OCI-LY1 (cell line): ENCODE results near the gene ARF3.

ENCODE experiments used
- H2AFZ ChIP-seq: fragments of 200-600 bp; sonication (generic), shearing (Covaris generic); 2 replicates; pipeline ENCODE4 v1.6.0; 2014; ENCODE audit warnings: antibody characterized with exemption, mild to moderate bottlenecking, low read length
- H3F3A ChIP-seq: fragments of 200-600 bp; sonication (generic), shearing (Covaris generic); 2 replicates; pipeline ENCODE4 v1.6.0; 2014; ENCODE audit warnings: mild to moderate bottlenecking, antibody characterized with exemption, low read length, moderate library complexity; ENCODE audit not compliant: insufficient read depth
- H3K27ac ChIP-seq: fragments of 200-600 bp; sonication (generic); 2 replicates; pipeline ENCODE4 v1.5.1; 2014; ENCODE audit warnings: low read length, mixed run types, mild to moderate bottlenecking, low read depth; ENCODE audit not compliant: poor library complexity, severe bottlenecking
- H3K27me3 ChIP-seq: fragments of 200-600 bp; sonication (generic); 2 replicates; pipeline ENCODE4 v1.6.0; 2014; ENCODE audit warnings: antibody characterized with exemption, mild to moderate bottlenecking, low read length, moderate library complexity; ENCODE audit not compliant: insufficient read depth
- H3K36me3 ChIP-seq: fragments of 200-600 bp; sonication (generic); 2 replicates; pipeline ENCODE4 v1.6.1; 2014; ENCODE audit warnings: mild to moderate bottlenecking, antibody characterized with exemption, low read length, moderate library complexity, mixed read lengths; ENCODE audit not compliant: insufficient read depth
- H3K4me1 ChIP-seq: fragments of 200-600 bp; sonication (generic); 2 replicates; pipeline ENCODE4 v1.5.1; 2014; ENCODE audit warnings: mild to moderate bottlenecking, low read length, moderate library complexity; ENCODE audit not compliant: insufficient read depth, severe bottlenecking
- H3K4me2 ChIP-seq: fragments of 200-600 bp; sonication (generic), shearing (Covaris generic); 2 replicates; pipeline ENCODE4 v1.6.1; 2014; ENCODE audit warnings: low read length
- H3K4me3 ChIP-seq: fragments of 200-600 bp; sonication (generic); 2 replicates; pipeline ENCODE4 v1.5.1; 2014; ENCODE audit warnings: low read length, low read depth, mild to moderate bottlenecking, mixed read lengths; ENCODE audit not compliant: poor library complexity, severe bottlenecking
- H3K79me2 ChIP-seq: fragments of 200-600 bp; shearing (Covaris generic); 2 replicates; pipeline ENCODE4 v1.6.1; 2016; ENCODE audit warnings: mixed run types, low read length, mixed read lengths; ENCODE audit not compliant: insufficient read depth
- H3K9ac ChIP-seq: fragments of 200-600 bp; sonication (generic), shearing (Covaris generic); 2 replicates; pipeline ENCODE4 v1.6.1; 2014; ENCODE audit warnings: mild to moderate bottlenecking, low read length, mixed read lengths
- H3K9me2 ChIP-seq: fragments of 200-600 bp; sonication (generic), shearing (Covaris generic); 2 replicates; pipeline ENCODE4 v1.6.1; 2014; ENCODE audit warnings: low read depth, mild to moderate bottlenecking, low read length, mixed read lengths
- H3K9me3 ChIP-seq: fragments of 200-600 bp; shearing (Covaris generic); 2 replicates; pipeline ENCODE4 v1.6.1; 2014; ENCODE audit warnings: low read length, mixed read lengths
- H4K20me1 ChIP-seq: fragments of 200-600 bp; sonication (generic), shearing (Covaris generic); 2 replicates; pipeline ENCODE4 v1.6.0; 2016; ENCODE audit warnings: mild to moderate bottlenecking, low read length; ENCODE audit not compliant: insufficient read depth
- CTCF ChIP-seq: fragments of 200-600 bp; sonication (generic), shearing (Covaris generic); IDR thresholded peaks from 2 replicates; pipeline ENCODE4 v1.5.1; 2017; ENCODE audit warnings: mild to moderate bottlenecking, antibody characterized with exemption, low read length, moderate library complexity, mixed read lengths
- EZH2 ChIP-seq: fragments of 200-600 bp; sonication (generic), shearing (Covaris generic); IDR thresholded peaks from 2 replicates; pipeline ENCODE4 v1.8.0; 2017; ENCODE audit warnings: borderline replicate concordance, mixed run types, mild to moderate bottlenecking, antibody characterized with exemption, low read length, moderate library complexity, mixed read lengths

The ARF3 gene

GRCh38 chr12:48943221-48943620, 14.1 kb downstream of the ARF3 start:
- Histone ChIP-seq H3K4me3 (no peak overlapping the region), H3K4me2 (no peak overlapping the region), H3K36me3 (peaks cover 24% of the 10 kb centered on the region), H3K27me3 (no peaks in the 10 kb centered on the region), H3K79me2 (no peaks in the 10 kb centered on the region), H3K9me3 (no peaks in the 10 kb centered on the region), H3K27ac (no peak overlapping the region), H3K9me2 (no peaks in the 10 kb centered on the region), H3F3A (no peaks in the 10 kb centered on the region), H3K4me1 (no peaks in the 10 kb centered on the region), H4K20me1 (no peaks in the 10 kb centered on the region), H2AFZ (no peak overlapping the region), H3K9ac (no peak overlapping the region)
- no peak for TF ChIP-seq CTCF

GRCh38 chr12:48940181-48940580, 17.1 kb downstream of the ARF3 start:
- Histone ChIP-seq H2AFZ (no peak overlapping the region), H3K4me3 (no peak overlapping the region), H3K9ac (no peak overlapping the region), H3K27me3 (no peaks in the 10 kb centered on the region), H4K20me1 (no peaks in the 10 kb centered on the region), H3K4me1 (no peaks in the 10 kb centered on the region), H3K4me2 (no peak overlapping the region), H3F3A (no peaks in the 10 kb centered on the region), H3K9me3 (no peaks in the 10 kb centered on the region), H3K36me3 (peaks cover 50% of the 10 kb centered on the region), H3K79me2 (no peaks in the 10 kb centered on the region), H3K27ac (no peak overlapping the region), H3K9me2 (no peaks in the 10 kb centered on the region)
- TF ChIP-seq CTCF = no peak
- no peak for TF ChIP-seq EZH2

- H4K20me1 ChIP-seq = no peaks in the 10 kb centered on the region
- TF ChIP-seq CTCF (no peak), EZH2 (no peak)
- H3K9me3 ChIP-seq = no peaks in the 10 kb centered on the region
- H3K9ac ChIP-seq = no peak overlapping the region
- peaks cover 61% of the 10 kb centered on the region for H3K36me3 ChIP-seq
- no peaks in the 10 kb centered on the region for H3F3A ChIP-seq
- no peaks in the 10 kb centered on the region for H3K4me1 ChIP-seq
- no peak overlapping the region for H3K4me2 ChIP-seq
- no peak overlapping the region for H2AFZ ChIP-seq
- no peaks in the 10 kb centered on the region for H3K79me2 ChIP-seq
- no peak overlapping the region for H3K4me3 ChIP-seq
- H3K9me2 ChIP-seq = no peaks in the 10 kb centered on the region
- no peaks in the 10 kb centered on the region for H3K27me3 ChIP-seq
- H3K27ac ChIP-seq = no peak overlapping the region
Observed at GRCh38 chr12:48938805-48939204, 18.5 kb downstream of the ARF3 start.
